Measurements from ENCODE around the gene LCAT.

LCAT gene, protein sequence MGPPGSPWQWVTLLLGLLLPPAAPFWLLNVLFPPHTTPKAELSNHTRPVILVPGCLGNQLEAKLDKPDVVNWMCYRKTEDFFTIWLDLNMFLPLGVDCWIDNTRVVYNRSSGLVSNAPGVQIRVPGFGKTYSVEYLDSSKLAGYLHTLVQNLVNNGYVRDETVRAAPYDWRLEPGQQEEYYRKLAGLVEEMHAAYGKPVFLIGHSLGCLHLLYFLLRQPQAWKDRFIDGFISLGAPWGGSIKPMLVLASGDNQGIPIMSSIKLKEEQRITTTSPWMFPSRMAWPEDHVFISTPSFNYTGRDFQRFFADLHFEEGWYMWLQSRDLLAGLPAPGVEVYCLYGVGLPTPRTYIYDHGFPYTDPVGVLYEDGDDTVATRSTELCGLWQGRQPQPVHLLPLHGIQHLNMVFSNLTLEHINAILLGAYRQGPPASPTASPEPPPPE

GRCh38 chr16:67943619-67944504, at the start of gene LCAT:
Gene LCAT (minus strand): TSS chr16:67944120. CDS start chr16:67944101, 19 bp downstream.
- H3K4me3 ChIP-seq (ENCODE audit: low read depth, low read length) = no peak within 1 kb of the TSS
- TF ChIP-seq, protein P1, sequence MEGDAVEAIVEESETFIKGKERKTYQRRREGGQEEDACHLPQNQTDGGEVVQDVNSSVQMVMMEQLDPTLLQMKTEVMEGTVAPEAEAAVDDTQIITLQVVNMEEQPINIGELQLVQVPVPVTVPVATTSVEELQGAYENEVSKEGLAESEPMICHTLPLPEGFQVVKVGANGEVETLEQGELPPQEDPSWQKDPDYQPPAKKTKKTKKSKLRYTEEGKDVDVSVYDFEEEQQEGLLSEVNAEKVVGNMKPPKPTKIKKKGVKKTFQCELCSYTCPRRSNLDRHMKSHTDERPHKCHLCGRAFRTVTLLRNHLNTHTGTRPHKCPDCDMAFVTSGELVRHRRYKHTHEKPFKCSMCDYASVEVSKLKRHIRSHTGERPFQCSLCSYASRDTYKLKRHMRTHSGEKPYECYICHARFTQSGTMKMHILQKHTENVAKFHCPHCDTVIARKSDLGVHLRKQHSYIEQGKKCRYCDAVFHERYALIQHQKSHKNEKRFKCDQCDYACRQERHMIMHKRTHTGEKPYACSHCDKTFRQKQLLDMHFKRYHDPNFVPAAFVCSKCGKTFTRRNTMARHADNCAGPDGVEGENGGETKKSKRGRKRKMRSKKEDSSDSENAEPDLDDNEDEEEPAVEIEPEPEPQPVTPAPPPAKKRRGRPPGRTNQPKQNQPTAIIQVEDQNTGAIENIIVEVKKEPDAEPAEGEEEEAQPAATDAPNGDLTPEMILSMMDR (IDR thresholded peaks at IDR 0.05; ENCODE audit: low read depth, low read length) = no peak
- DNase-seq (ENCODE audit: low read depth, low spot score) = peak; percentile 66
- in situ Hi-C loops (cut with HindIII; ENCODE audit: low sequenced_read_pairs) = no loop called here

DNA sequence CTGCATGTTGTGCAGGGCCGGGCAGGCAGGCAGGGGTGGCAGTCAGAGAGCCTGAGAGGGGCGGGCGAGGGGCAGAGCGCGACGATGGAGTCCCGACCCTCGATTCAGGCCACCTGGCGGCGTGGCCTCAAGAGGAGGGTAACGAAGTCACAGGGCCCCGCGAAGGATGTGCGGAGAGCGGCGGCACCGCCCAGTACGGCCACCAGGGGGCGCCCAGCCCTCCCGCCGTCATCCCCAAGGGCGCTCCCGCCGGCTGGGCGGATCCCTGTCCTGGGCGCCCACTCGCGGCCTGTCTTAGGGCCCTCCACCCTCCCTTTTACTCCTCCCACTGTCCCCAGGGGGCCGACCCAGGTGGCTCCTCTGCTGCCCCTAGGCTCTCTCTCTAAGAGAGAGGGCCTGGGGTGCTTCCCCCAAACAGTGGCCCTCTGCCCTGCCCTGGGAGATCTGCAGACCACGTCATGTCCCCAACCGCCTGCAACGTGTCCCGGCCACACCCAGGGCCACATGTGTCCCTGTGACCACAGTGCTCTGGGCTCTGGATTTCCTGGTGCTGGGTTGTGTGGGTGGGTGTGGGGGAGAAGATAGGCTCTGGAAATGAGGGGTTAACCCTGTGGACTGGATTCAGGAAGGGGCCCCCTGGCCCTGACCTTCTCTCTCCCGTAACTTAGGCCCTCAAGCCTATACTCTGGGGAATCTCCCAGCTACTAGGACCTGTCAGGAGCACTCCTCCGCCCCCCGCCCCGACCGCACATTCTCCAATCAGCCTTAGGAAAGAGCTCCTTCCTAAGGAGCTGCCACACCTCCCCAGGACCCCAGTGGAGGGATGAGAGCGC, 49.5 kb upstream of the LCAT start:
- no peak overlapping the region for H3K4me3 ChIP-seq (ENCODE audit: low read depth, low read length)
- TF ChIP-seq, protein P1 (IDR thresholded peaks at IDR 0.05; ENCODE audit: low read depth, low read length) = peak; percentile 86
- peak; percentile 59 for DNase-seq (ENCODE audit: low read depth, low spot score)
- in situ Hi-C loops (cut with HindIII; ENCODE audit: low sequenced_read_pairs) = no loop called here

- in situ Hi-C loops (cut with HindIII; ENCODE audit: low sequenced_read_pairs) = no loop called here
- TF ChIP-seq, protein P1 (IDR thresholded peaks at IDR 0.05; ENCODE audit: low read depth, low read length) = no peak
- DNase-seq (ENCODE audit: low read depth, low spot score) = no peak
- H3K4me3 ChIP-seq (ENCODE audit: low read depth, low read length) = no peak overlapping the region
Measured at GRCh38 chr16:67992661-67993206, 48.8 kb upstream of the LCAT start.

DNA sequence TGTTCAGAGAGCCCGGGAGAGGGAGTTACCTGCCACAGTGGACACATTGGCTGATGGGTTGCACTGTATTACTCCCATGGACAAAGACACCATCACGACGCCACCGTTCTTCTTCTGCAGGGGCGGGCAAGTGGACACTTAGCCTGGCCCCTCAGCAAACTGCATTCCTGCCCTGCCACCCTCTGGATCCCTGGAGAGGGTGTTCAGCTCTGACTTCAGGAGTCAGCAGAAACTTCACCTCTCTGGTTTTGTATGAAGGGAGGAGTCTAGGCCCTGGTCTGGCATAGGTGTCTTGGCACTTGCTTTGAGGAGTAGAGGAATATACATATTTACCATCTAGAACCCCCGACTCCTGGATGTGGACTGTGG, 46.1 kb upstream of the LCAT start:
- TF ChIP-seq, protein P1 (IDR thresholded peaks at IDR 0.05; ENCODE audit: low read depth, low read length) = no peak
- no peak for DNase-seq (ENCODE audit: low read depth, low spot score)
- H3K4me3 ChIP-seq (ENCODE audit: low read depth, low read length) = no peak overlapping the region
- in situ Hi-C loops (cut with HindIII; ENCODE audit: low sequenced_read_pairs) = no loop called here

- in situ Hi-C loops (cut with HindIII; ENCODE audit: low sequenced_read_pairs) = no loop called here
- no peak overlapping the region for H3K4me3 ChIP-seq (ENCODE audit: low read depth, low read length)
- TF ChIP-seq, protein P1 (IDR thresholded peaks at IDR 0.05; ENCODE audit: low read depth, low read length) = no peak
- no peak for DNase-seq (ENCODE audit: low read depth, low spot score)
Measured at GRCh38 chr16:67989322-67990017, 45.5 kb upstream of the LCAT start.
